SU-DHL-6 (cell line): ENCODE data around the gene CDYL2.

Experiments used
- H2AFZ ChIP-seq: fragments of 200-600 bp; sonication (generic); 2 replicates; pipeline ENCODE4 v1.6.1; 2014; ENCODE audit warnings: low read depth, mild to moderate bottlenecking, moderate library complexity, mixed read lengths, antibody characterized with exemption, low read length; ENCODE audit not compliant: severe bottlenecking
- H3F3A ChIP-seq: fragments of 200-600 bp; shearing (Covaris generic); 2 replicates; pipeline ENCODE4 v1.6.0; 2016; ENCODE audit warnings: antibody characterized with exemption, mild to moderate bottlenecking; ENCODE audit not compliant: insufficient read depth
- H3K27ac ChIP-seq: fragments of 200-600 bp; sonication (generic); 2 replicates; pipeline ENCODE4 v1.5.1; 2016; ENCODE audit warnings: low read depth, mild to moderate bottlenecking, low read length, moderate library complexity, mixed read lengths
- H3K27me3 ChIP-seq: fragments of 200-600 bp; sonication (generic), shearing (Covaris generic); 2 replicates; pipeline ENCODE4 v1.6.0; 2014; ENCODE audit warnings: mild to moderate bottlenecking, low read length
- H3K36me3 ChIP-seq: fragments of 200-600 bp; sonication (generic); 2 replicates; pipeline ENCODE4 v1.6.1; 2014; ENCODE audit warnings: mild to moderate bottlenecking, low read length, mixed read lengths
- H3K4me2 ChIP-seq: fragments of 300-600, 200-600 bp; shearing (Covaris generic), sonication (generic); 2 replicates; pipeline ENCODE4 v1.6.0; 2014; ENCODE audit warnings: low read length, low read depth, mild to moderate bottlenecking; ENCODE audit not compliant: poor library complexity, severe bottlenecking
- H3K4me3 ChIP-seq: fragments of 200-600 bp; sonication (generic); 2 replicates; pipeline ENCODE4 v1.5.1; 2014; ENCODE audit warnings: antibody characterized with exemption, low read length, mild to moderate bottlenecking, mixed read lengths; ENCODE audit not compliant: insufficient read depth, poor library complexity, severe bottlenecking
- H3K79me2 ChIP-seq: fragments of 200-600 bp; sonication (generic); 2 replicates; pipeline ENCODE4 v1.6.1; 2014; ENCODE audit warnings: mild to moderate bottlenecking, low read length, moderate library complexity; ENCODE audit not compliant: insufficient read depth
- H3K9ac ChIP-seq: fragments of 200-600 bp; sonication (generic); 2 replicates; pipeline ENCODE4 v1.7.0; 2014; ENCODE audit warnings: mild to moderate bottlenecking, low read length
- H3K9me2 ChIP-seq: fragments of 200-600 bp; sonication (generic); replicated peaks from 2 replicates; pipeline ENCODE4 v1.6.1; 2014; ENCODE audit warnings: low read length; ENCODE audit not compliant: insufficient read depth
- H3K9me3 ChIP-seq: fragments of 200-600 bp; sonication (generic); 2 replicates; pipeline ENCODE4 v1.6.1; 2014; ENCODE audit warnings: low read length, mixed read lengths; ENCODE audit not compliant: insufficient read depth
- H4K20me1 ChIP-seq: fragments of 200-600 bp; sonication (generic); 2 replicates; pipeline ENCODE4 v1.6.1; 2014; ENCODE audit warnings: low read depth, mild to moderate bottlenecking, antibody characterized with exemption, low read length, moderate library complexity, mixed read lengths
- EZH2phosphoT487 ChIP-seq: fragments of 200-600 bp; sonication (generic), shearing (Covaris generic); conservative IDR thresholded peaks from 2 replicates; pipeline ENCODE4 v1.6.1; 2018; ENCODE audit warnings: mild to moderate bottlenecking, antibody characterized with exemption, low read length, moderate library complexity, mixed read lengths
- TF ChIP-seq, protein P1 (sequence below): fragments of 200-600 bp; sonication (generic); IDR thresholded peaks from one replicate; pipeline ENCODE4 v1.5.1; 2017; ENCODE audit warnings: antibody characterized with exemption, mild to moderate bottlenecking, low read length, moderate library complexity; ENCODE audit not compliant: insufficient read depth, poor library complexity, severe bottlenecking

The CDYL2 gene

DNA sequence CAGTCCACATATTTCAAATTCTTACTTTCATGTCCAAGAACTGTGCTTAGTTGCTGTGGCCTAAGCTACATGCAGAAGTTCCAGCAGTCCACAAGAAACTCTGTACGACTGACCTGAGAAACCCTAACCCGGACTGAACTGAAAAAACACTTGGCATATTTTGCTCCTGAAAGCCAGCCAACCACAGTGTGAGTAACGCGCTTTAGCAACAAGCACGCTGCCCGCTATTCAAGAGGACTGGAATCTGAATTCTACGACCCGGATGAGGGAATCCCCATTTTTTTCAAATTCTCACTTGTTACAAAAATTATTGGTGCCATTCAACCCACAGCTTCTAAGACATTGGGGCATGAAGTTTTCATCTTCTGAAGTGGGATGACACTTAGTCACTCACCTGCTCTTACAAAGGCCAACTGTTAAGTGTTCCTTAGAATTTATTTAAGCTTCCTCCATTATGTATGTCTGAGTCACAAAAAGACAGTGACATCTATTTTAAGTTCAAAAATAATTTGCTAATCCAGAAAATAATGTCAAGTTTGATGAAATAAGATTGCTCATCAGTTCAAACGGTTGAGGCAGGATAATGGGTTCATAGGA lies 78.7 kb downstream of the CDYL2 start:
- Histone ChIP-seq H2AFZ (no peak overlapping the region), H3K4me2 (no peak overlapping the region), H3K9ac (no peak overlapping the region), H3F3A (no peaks in the 10 kb centered on the region), H3K9me2 (no peaks in the 10 kb centered on the region), H3K4me3 (no peak overlapping the region), H3K36me3 (no peaks in the 10 kb centered on the region), H3K79me2 (no peaks in the 10 kb centered on the region), H3K27ac (no peak overlapping the region), H4K20me1 (no peaks in the 10 kb centered on the region), H3K9me3 (no peaks in the 10 kb centered on the region), H3K27me3 (no peaks in the 10 kb centered on the region)
- TF ChIP-seq EZH2phosphoT487: no peak
- TF ChIP-seq, protein P1, sequence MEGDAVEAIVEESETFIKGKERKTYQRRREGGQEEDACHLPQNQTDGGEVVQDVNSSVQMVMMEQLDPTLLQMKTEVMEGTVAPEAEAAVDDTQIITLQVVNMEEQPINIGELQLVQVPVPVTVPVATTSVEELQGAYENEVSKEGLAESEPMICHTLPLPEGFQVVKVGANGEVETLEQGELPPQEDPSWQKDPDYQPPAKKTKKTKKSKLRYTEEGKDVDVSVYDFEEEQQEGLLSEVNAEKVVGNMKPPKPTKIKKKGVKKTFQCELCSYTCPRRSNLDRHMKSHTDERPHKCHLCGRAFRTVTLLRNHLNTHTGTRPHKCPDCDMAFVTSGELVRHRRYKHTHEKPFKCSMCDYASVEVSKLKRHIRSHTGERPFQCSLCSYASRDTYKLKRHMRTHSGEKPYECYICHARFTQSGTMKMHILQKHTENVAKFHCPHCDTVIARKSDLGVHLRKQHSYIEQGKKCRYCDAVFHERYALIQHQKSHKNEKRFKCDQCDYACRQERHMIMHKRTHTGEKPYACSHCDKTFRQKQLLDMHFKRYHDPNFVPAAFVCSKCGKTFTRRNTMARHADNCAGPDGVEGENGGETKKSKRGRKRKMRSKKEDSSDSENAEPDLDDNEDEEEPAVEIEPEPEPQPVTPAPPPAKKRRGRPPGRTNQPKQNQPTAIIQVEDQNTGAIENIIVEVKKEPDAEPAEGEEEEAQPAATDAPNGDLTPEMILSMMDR: no peak

DNA sequence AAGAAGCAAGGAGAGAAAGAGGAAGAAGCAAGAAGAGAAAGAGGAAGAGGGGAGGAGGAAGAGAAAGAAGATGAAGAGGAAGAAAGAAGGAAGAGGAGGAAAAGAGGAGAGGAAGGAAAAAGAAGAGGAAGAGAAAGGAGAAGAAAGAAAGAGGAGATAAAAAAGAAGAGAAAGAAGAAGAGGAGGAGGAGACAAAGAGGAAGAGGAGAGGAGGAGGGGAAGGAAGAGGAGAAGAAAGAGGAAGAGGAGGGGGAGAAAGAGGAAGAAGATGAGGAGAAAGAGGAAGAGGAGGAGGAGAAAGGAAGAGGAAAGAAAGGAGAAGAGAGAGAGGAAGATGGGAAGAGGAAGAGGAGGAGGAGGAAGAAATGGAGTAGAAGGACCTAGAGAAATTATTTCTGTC lies 80.4 kb downstream of the CDYL2 start:
- Histone ChIP-seq H3K9me3 (no peaks in the 10 kb centered on the region), H3K27ac (no peak overlapping the region), H3F3A (no peaks in the 10 kb centered on the region), H3K36me3 (no peaks in the 10 kb centered on the region), H3K79me2 (no peaks in the 10 kb centered on the region), H2AFZ (no peak overlapping the region), H3K9me2 (no peaks in the 10 kb centered on the region), H3K4me2 (no peak overlapping the region), H4K20me1 (no peaks in the 10 kb centered on the region), H3K9ac (no peak overlapping the region), H3K4me3 (no peak overlapping the region), H3K27me3 (no peaks in the 10 kb centered on the region)
- no peak for TF ChIP-seq EZH2phosphoT487
- TF ChIP-seq, protein P1: no peak

DNA sequence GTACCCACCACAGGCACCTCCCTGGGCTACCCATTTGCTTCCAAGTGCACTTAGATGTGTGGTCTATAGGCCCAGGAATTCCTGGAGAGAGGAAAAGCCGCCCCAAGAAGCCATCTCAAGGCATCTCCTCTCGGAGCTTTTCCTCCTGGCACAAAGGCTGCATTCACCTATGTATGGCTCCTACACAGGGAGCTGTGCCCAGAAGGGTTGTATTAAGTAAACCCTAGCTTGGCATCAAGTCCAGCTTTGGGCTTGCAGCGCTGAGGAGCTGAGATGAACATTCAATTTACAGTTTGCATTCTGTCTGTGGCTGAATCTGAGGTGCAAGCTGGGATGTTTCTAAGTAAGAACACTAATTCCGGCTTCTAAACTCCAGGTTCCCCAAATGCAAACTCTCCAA lies 81.3 kb downstream of the CDYL2 start:
- Histone ChIP-seq H3K79me2 (no peaks in the 10 kb centered on the region), H4K20me1 (no peaks in the 10 kb centered on the region), H3K36me3 (no peaks in the 10 kb centered on the region), H3K4me2 (no peak overlapping the region), H3K9me2 (no peaks in the 10 kb centered on the region), H3K27me3 (no peaks in the 10 kb centered on the region), H3K9me3 (no peaks in the 10 kb centered on the region), H3F3A (no peaks in the 10 kb centered on the region), H3K27ac (no peak overlapping the region), H3K4me3 (no peak overlapping the region), H2AFZ (no peak overlapping the region), H3K9ac (no peak overlapping the region)
- TF ChIP-seq, protein P1: no peak
- TF ChIP-seq EZH2phosphoT487: no peak
